WTC11 (cell line): Measurements from ENCODE around the gene CEP68. TPM values are rescaled to one million over a fixed set of nuclear protein-coding genes. Genes with fewer than 3 reads are reported as not detected.
"Not testable (repeated sequence)": the region's sequence is repeated elsewhere in the genome, so short reads cannot be mapped to it uniquely, and the experiment has no call there.

Experiments
- ATAC-seq: fragments of 200-7000 bp; cut with Tn5 transposase; 2 replicates; pipeline ENCODE4 v1.10.0; 2021; ENCODE audit warnings: mild to moderate bottlenecking, moderate library complexity
- CTCF ChIA-PET: fragments of 300-600 bp; sonication (Branson Sonifier 250); formaldehyde crosslinking; loops from one replicate; lab custom pipeline; 2021; ENCODE audit warnings: antibody characterized with exemption; lab: Charles Lee
- POLR2A ChIA-PET: fragments of 350-600 bp; sonication (Branson Sonifier 250); formaldehyde crosslinking; loops from one replicate; lab custom pipeline; 2021; ENCODE audit warnings: antibody characterized with exemption; lab: Charles Lee
- DNase-seq: peaks from one replicate; pipeline ENCODE4 v3.0.0; 2021; ENCODE audit warnings: low spot score
- H3K27ac Mint-ChIP-seq: 2 replicates; pipeline ENCODE4 v1.8.0; 2021; ENCODE audit warnings: mixed read lengths
- H3K27me3 Mint-ChIP-seq: 2 replicates; pipeline ENCODE4 v1.8.0; 2021; ENCODE audit warnings: low read depth, mild to moderate bottlenecking, moderate library complexity, mixed read lengths
- H3K36me3 Mint-ChIP-seq: 2 replicates; pipeline ENCODE4 v1.8.0; 2021; ENCODE audit warnings: mixed read lengths
- H3K4me1 Mint-ChIP-seq: 2 replicates; pipeline ENCODE4 v1.8.0; 2022; ENCODE audit warnings: mixed read lengths
- H3K4me3 Mint-ChIP-seq: 2 replicates; pipeline ENCODE4 v1.8.0; 2021; ENCODE audit warnings: mild to moderate bottlenecking, moderate library complexity, mixed read lengths
- H3K9me3 Mint-ChIP-seq: 2 replicates; pipeline ENCODE4 v1.8.0; 2021; ENCODE audit warnings: mixed read lengths
- ATF6 ChIP-seq: sonication (generic); formaldehyde crosslinking; IDR thresholded peaks from 2 replicates; pipeline ENCODE4 v1.8.1; 2023; ENCODE audit warnings: mild to moderate bottlenecking, missing genetic modification reagents
- E2F1 ChIP-seq: sonication (generic); formaldehyde crosslinking; IDR thresholded peaks from 2 replicates; pipeline ENCODE4 v1.8.0; 2022; ENCODE audit warnings: mild to moderate bottlenecking, missing genetic modification reagents
- E2F4 ChIP-seq: sonication (generic); formaldehyde crosslinking; IDR thresholded peaks from 2 replicates; pipeline ENCODE4 v1.8.1; 2022; ENCODE audit warnings: low read depth, mild to moderate bottlenecking, moderate library complexity, missing genetic modification reagents, borderline replicate concordance
- ELF4 ChIP-seq: sonication (generic); formaldehyde crosslinking; IDR thresholded peaks from 2 replicates; pipeline ENCODE4 v1.8.1; 2022; ENCODE audit warnings: low read depth, mild to moderate bottlenecking, moderate library complexity, missing genetic modification reagents
- FOXP4 ChIP-seq: sonication (generic); formaldehyde crosslinking; IDR thresholded peaks from 2 replicates; pipeline ENCODE4 v1.8.0; 2022; ENCODE audit warnings: mild to moderate bottlenecking, missing genetic modification reagents
- GTF2I ChIP-seq: fragments of 250-450 bp; sonication (Bioruptor Pico); conservative IDR thresholded peaks from 2 replicates; pipeline ENCODE4 v1.4.0; 2021; ENCODE audit warnings: mild to moderate bottlenecking
- HMGXB4 ChIP-seq: sonication (generic); formaldehyde crosslinking; IDR thresholded peaks from 2 replicates; pipeline ENCODE4 v1.8.1; 2023; ENCODE audit warnings: mild to moderate bottlenecking, moderate library complexity, missing genetic modification reagents
- IRF1 ChIP-seq: sonication (generic); formaldehyde crosslinking; IDR thresholded peaks from 2 replicates; pipeline ENCODE4 v1.8.0; 2023; ENCODE audit warnings: missing genetic modification reagents
- NR2C2 ChIP-seq: sonication (generic); formaldehyde crosslinking; IDR thresholded peaks from 2 replicates; pipeline ENCODE4 v1.8.0; 2022; ENCODE audit warnings: mild to moderate bottlenecking, missing genetic modification reagents
- PRDM15 ChIP-seq: sonication (generic); formaldehyde crosslinking; IDR thresholded peaks from 2 replicates; pipeline ENCODE4 v1.8.0; 2022; ENCODE audit warnings: missing genetic modification reagents
- RORB ChIP-seq: fragments of 250-450 bp; sonication (Bioruptor Pico); IDR thresholded peaks from 2 replicates; pipeline ENCODE4 v1.9.0; 2021; ENCODE audit warnings: mild to moderate bottlenecking
- STAT6 ChIP-seq: sonication (generic); formaldehyde crosslinking; conservative IDR thresholded peaks from 2 replicates; pipeline ENCODE4 v1.8.1; 2023; ENCODE audit warnings: mild to moderate bottlenecking, low read depth, missing genetic modification reagents, moderate library complexity
- TEAD1 ChIP-seq: sonication (generic); formaldehyde crosslinking; IDR thresholded peaks from 2 replicates; pipeline ENCODE4 v1.8.0; 2022; ENCODE audit warnings: mild to moderate bottlenecking, missing genetic modification reagents
- USF2 ChIP-seq: sonication (generic); formaldehyde crosslinking; IDR thresholded peaks from 2 replicates; pipeline ENCODE4 v1.8.1; 2023; ENCODE audit warnings: mild to moderate bottlenecking, missing genetic modification reagents, moderate library complexity
- ZNF423 ChIP-seq: fragments of 250-450 bp; sonication (Bioruptor Pico); IDR thresholded peaks from 2 replicates; pipeline ENCODE4 v2.1.2; 2022; ENCODE audit warnings: mild to moderate bottlenecking, moderate library complexity
- ZNF671 ChIP-seq: fragments of 250-450 bp; sonication (Bioruptor Pico); IDR thresholded peaks from 2 replicates; pipeline ENCODE4 v1.8.0; 2021; ENCODE audit warnings: mild to moderate bottlenecking
- total RNA-seq: library from RNA; stranded (reverse); gene quantifications from 3 replicates; pipeline ENCODE4 v1.2.3, GENCODE V29; 2021

The CEP68 gene
- total RNA-seq, 1 experiment from 2014 or later: 16.7 TPM

- no peak for TF ChIP-seq FOXP4
- TF ChIP-seq E2F1 (CRISPR knock-in tag): 0 out of 2 replicates have a peak, but pooled peaks have one; percentile 28
- TF ChIP-seq ZNF423 (CRISPR knock-in tag): 0 out of 2 replicates have a peak, but pooled peaks have one; percentile 16
- 0 out of 2 replicates have a peak, but pooled peaks have one; percentile 25 for TF ChIP-seq HMGXB4 (CRISPR knock-in tag)
- no peak for TF ChIP-seq STAT6 (CRISPR knock-in tag)
- peak; percentile 95 for TF ChIP-seq GTF2I (CRISPR knock-in tag)
- TF ChIP-seq IRF1 (CRISPR knock-in tag): no peak
- no peak for TF ChIP-seq ELF4 (CRISPR knock-in tag)
- TF ChIP-seq TEAD1 (CRISPR knock-in tag): no peak
- no peak for TF ChIP-seq NR2C2 (CRISPR knock-in tag)
- TF ChIP-seq ZNF671 (CRISPR knock-in tag): no peak
- TF ChIP-seq RORB (CRISPR knock-in tag): no peak
Measured at GRCh38 chr2:65130664-65131175, 74.5 kb downstream of the CEP68 start (continued).

- H3K9me3 Mint-ChIP-seq, H3K27ac Mint-ChIP-seq, H3K27me3 Mint-ChIP-seq, POLR2A ChIA-PET, H3K36me3 Mint-ChIP-seq, DNase-seq, H3K4me3 Mint-ChIP-seq, ATAC-seq: not testable (repeated sequence)
- CTCF ChIA-PET: interaction anchor here (1.2 to 2.0 kb wide), 2 partner anchors 36 to 54 kb away, joined by 3 to 7 read pairs; no protein-coding TSS in a partner anchor
- H3K4me1 Mint-ChIP-seq: peaks cover 22% of the 10 kb centered on the region
Measured at GRCh38 chr2:65132930-65133329, 76.7 kb downstream of the CEP68 start.

GRCh38 chr2:65133626-65134025, 77.4 kb downstream of the CEP68 start:
- ATAC-seq: no peak
- TF ChIP-seq ATF6 (CRISPR knock-in tag) (no peak), PRDM15 (no peak), E2F4 (CRISPR knock-in tag) (no peak), USF2 (CRISPR knock-in tag) (no peak)

More at GRCh38 chr2:65133626-65134025, 77.4 kb downstream of the CEP68 start:
- peaks cover 15% of the 10 kb centered on the region for H3K4me1 Mint-ChIP-seq
- no peaks in the 10 kb centered on the region for H3K27me3 Mint-ChIP-seq
- no peak overlapping the region for H3K27ac Mint-ChIP-seq
- DNase-seq: no peak
- H3K4me3 Mint-ChIP-seq: no peak overlapping the region
- POLR2A ChIA-PET: no interaction called here
- H3K36me3 Mint-ChIP-seq: peaks cover 2% of the 10 kb centered on the region; the same call in 1 of the 2 replicates
- no peaks in the 10 kb centered on the region for H3K9me3 Mint-ChIP-seq
- CTCF ChIA-PET: interaction anchor here (1.2 to 2.0 kb wide), 3 partner anchors 36 to 216 kb away, joined by 3 to 7 read pairs (median 5); no protein-coding TSS in a partner anchor
